ENCODE measurements around the gene ZFP92.

Gene ZFP92

GRCh38 chrX:153445106-153445855, 34.0 kb downstream of the ZFP92 start:
- H3K4me3 ChIP-seq (ENCODE audit: low read length) = no peak overlapping the region
- TF ChIP-seq ZNF274 (IDR thresholded peaks at IDR 0.05; ENCODE audit: low read depth, low read length) = no peak

GRCh38 chrX:153445856-153446635, 34.8 kb downstream of the ZFP92 start, which contains the start of gene TREX2:
TREX2 (minus strand) TSS chrX:153446056; CDS start chrX:153445430, 626 bp downstream.
- H3K4me3 ChIP-seq (ENCODE audit: low read length) = no peak within 1 kb of the TSS
- no peak for TF ChIP-seq ZNF274 (IDR thresholded peaks at IDR 0.05; ENCODE audit: low read depth, low read length)

- no peak for TF ChIP-seq ZNF274 (IDR thresholded peaks at IDR 0.05; ENCODE audit: low read depth, low read length)
- no peak overlapping the region for H3K4me3 ChIP-seq (ENCODE audit: low read length)
Measured at GRCh38 chrX:153446636-153446936, 35.3 kb downstream of the ZFP92 start.

GRCh38 chrX:153446950-153447580, 35.8 kb downstream of the ZFP92 start:
- TF ChIP-seq ZNF274 (IDR thresholded peaks at IDR 0.05; ENCODE audit: low read depth, low read length) = no peak
- no peak overlapping the region for H3K4me3 ChIP-seq (ENCODE audit: low read length)

- H3K4me3 ChIP-seq (ENCODE audit: low read length) = no peak overlapping the region
- no peak for TF ChIP-seq ZNF274 (IDR thresholded peaks at IDR 0.05; ENCODE audit: low read depth, low read length)
Measured at GRCh38 chrX:153447581-153447960, 36.3 kb downstream of the ZFP92 start.

GRCh38 chrX:153448556-153449367, 37.5 kb downstream of the ZFP92 start:
- H3K4me3 ChIP-seq (ENCODE audit: low read length) = no peak overlapping the region
- no peak for TF ChIP-seq ZNF274 (IDR thresholded peaks at IDR 0.05; ENCODE audit: low read depth, low read length)

- H3K4me3 ChIP-seq (ENCODE audit: low read length) = no peak overlapping the region
- no peak for TF ChIP-seq ZNF274 (IDR thresholded peaks at IDR 0.05; ENCODE audit: low read depth, low read length)
Measured at GRCh38 chrX:153449368-153450113, 38.3 kb downstream of the ZFP92 start.

- TF ChIP-seq ZNF274 (IDR thresholded peaks at IDR 0.05; ENCODE audit: low read depth, low read length) = no peak
- H3K4me3 ChIP-seq (ENCODE audit: low read length) = no peak overlapping the region
Measured at GRCh38 chrX:153450114-153450948, 39.1 kb downstream of the ZFP92 start.

GRCh38 chrX:153450949-153451277, 39.6 kb downstream of the ZFP92 start:
- no peak overlapping the region for H3K4me3 ChIP-seq (ENCODE audit: low read length)
- no peak for TF ChIP-seq ZNF274 (IDR thresholded peaks at IDR 0.05; ENCODE audit: low read depth, low read length)

- no peak overlapping the region for H3K4me3 ChIP-seq (ENCODE audit: low read length)
- no peak for TF ChIP-seq ZNF274 (IDR thresholded peaks at IDR 0.05; ENCODE audit: low read depth, low read length)
Measured at GRCh38 chrX:153454901-153455550, 43.8 kb downstream of the ZFP92 start.

GRCh38 chrX:153455571-153455970, 44.3 kb downstream of the ZFP92 start:
- no peak for TF ChIP-seq ZNF274 (IDR thresholded peaks at IDR 0.05; ENCODE audit: low read depth, low read length)
- no peak overlapping the region for H3K4me3 ChIP-seq (ENCODE audit: low read length)

GRCh38 chrX:153456161-153456560, 44.9 kb downstream of the ZFP92 start:
- H3K4me3 ChIP-seq (ENCODE audit: low read length) = no peak overlapping the region
- no peak for TF ChIP-seq ZNF274 (IDR thresholded peaks at IDR 0.05; ENCODE audit: low read depth, low read length)
